Thyroid gland (tissue), 4 donors: ENCODE data around the gene GAREM1. TPM values are rescaled to one million over a fixed set of nuclear protein-coding genes. Genes with fewer than 3 reads are reported as not detected.
"Not testable (repeated sequence)": the region's sequence is repeated elsewhere in the genome, so short reads cannot be mapped to it uniquely, and the experiment has no call there.

Experiments
- DNase-seq, 2 donors: peaks; one replicate each; pipeline ENCODE4 v3.0.0-alpha.2; 2019
- H3K27ac ChIP-seq, 3 donors: fragments of 200-600 bp; sonication (generic); 1 replicate in 2 of 3; 2 replicates in 1 of 3; pipeline ENCODE4 v1.5.1; 2016 to 2019; ENCODE audit warnings: mild to moderate bottlenecking in 1 of 3, moderate library complexity in 1 of 3
- H3K27me3 ChIP-seq: fragments of 200-600 bp; sonication (generic); one replicate; pipeline ENCODE4 v1.5.1; 2019
- H3K36me3 ChIP-seq, 2 donors: fragments of 200-600 bp; sonication (generic); one replicate each; pipeline ENCODE4 v1.5.1; 2016 to 2019
- H3K4me1 ChIP-seq, 2 donors: fragments of 200-600 bp; sonication (generic); one replicate each; pipeline ENCODE4 v1.5.1; 2017 to 2019
- H3K4me3 ChIP-seq, 3 donors: fragments of 200-600 bp; sonication (generic); replicated peaks in 1 of 3; 1 replicate in 2 of 3; 2 replicates in 1 of 3; pipeline ENCODE4 v1.5.1; 2016; ENCODE audit warnings: mild to moderate bottlenecking in 1 of 3
- H3K9me3 ChIP-seq: fragments of 200-600 bp; sonication (generic); one replicate; pipeline ENCODE4 v1.5.1; 2017
- POLR2A ChIP-seq, 2 donors: fragments of 450-650 bp; IDR thresholded peaks; one replicate each; pipeline ENCODE4 v1.6.1; 2017; ENCODE audit warnings: antibody characterized with exemption in 2 of 2, mild to moderate bottlenecking in 2 of 2, moderate library complexity in 1 of 2
- WGBS, 2 donors: methylation state at CpG; one replicate each; pipeline ENCODE4 v1.1.5; 2017; 5-methylcytosine and 5-hydroxymethylcytosine counted together
- intact Hi-C: fragments of 100-400 bp; cut with DNase I; formaldehyde crosslinking; loops from one replicate; pipeline ENCODE4 v1.15.1; 2023
- total RNA-seq, 4 donors: library from RNA; depleted of rRNA; stranded (reverse); fragments of >200 nt; gene quantifications; one replicate each; pipeline ENCODE4 v1.2.3, GENCODE V29; 2016
- TF ChIP-seq, protein P1 (sequence below), 6 experiments: fragments of 200-600 bp in 3 of 6; fragments of 450-650 bp in 3 of 6; sonication (generic) in 3 of 6; IDR thresholded peaks; one replicate each; pipeline ENCODE4 v1.5.1; 2016 to 2019; ENCODE audit warnings: antibody characterized with exemption in 6 of 6, mild to moderate bottlenecking in 2 of 6, inconsistent platforms in 1 of 6, moderate library complexity in 1 of 6

GAREM1 gene
- total RNA-seq, 4 donors from 2014 or later: 4.6 to 6.8 (median 5.8) TPM

GRCh38 chr18:32296851-32297250, 173.8 kb downstream of the GAREM1 start:
- no peak for TF ChIP-seq POLR2A (IDR thresholded peaks at IDR 0.05)
- TF ChIP-seq, protein P1, sequence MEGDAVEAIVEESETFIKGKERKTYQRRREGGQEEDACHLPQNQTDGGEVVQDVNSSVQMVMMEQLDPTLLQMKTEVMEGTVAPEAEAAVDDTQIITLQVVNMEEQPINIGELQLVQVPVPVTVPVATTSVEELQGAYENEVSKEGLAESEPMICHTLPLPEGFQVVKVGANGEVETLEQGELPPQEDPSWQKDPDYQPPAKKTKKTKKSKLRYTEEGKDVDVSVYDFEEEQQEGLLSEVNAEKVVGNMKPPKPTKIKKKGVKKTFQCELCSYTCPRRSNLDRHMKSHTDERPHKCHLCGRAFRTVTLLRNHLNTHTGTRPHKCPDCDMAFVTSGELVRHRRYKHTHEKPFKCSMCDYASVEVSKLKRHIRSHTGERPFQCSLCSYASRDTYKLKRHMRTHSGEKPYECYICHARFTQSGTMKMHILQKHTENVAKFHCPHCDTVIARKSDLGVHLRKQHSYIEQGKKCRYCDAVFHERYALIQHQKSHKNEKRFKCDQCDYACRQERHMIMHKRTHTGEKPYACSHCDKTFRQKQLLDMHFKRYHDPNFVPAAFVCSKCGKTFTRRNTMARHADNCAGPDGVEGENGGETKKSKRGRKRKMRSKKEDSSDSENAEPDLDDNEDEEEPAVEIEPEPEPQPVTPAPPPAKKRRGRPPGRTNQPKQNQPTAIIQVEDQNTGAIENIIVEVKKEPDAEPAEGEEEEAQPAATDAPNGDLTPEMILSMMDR (IDR thresholded peaks at IDR 0.05): no peak
- intact Hi-C loops: no loop called here
- no peak for DNase-seq
- no peaks in the 10 kb centered on the region for H3K36me3 ChIP-seq
- H3K27ac ChIP-seq: no peak overlapping the region
- H3K27me3 ChIP-seq: no peaks in the 10 kb centered on the region
- 95 to 100% methylated on average over 2 of the region's 2 CpGs for WGBS, 2 donors
- no peak overlapping the region for H3K4me3 ChIP-seq
- H3K4me1 ChIP-seq: no peaks in the 10 kb centered on the region
- H3K9me3 ChIP-seq: no peaks in the 10 kb centered on the region

GRCh38 chr18:32295604-32296003, 175.1 kb downstream of the GAREM1 start:
- Histone ChIP-seq H3K27ac (no peak overlapping the region), H3K4me3 (no peak overlapping the region), H3K27me3 (no peaks in the 10 kb centered on the region), H3K36me3 (no peaks in the 10 kb centered on the region), H3K4me1 (no peaks in the 10 kb centered on the region), H3K9me3 (no peaks in the 10 kb centered on the region)
- 90 to 97% methylated on average over 3 of the region's 3 CpGs for WGBS, 2 donors
- intact Hi-C loops: no loop called here
- no peak for DNase-seq
- TF ChIP-seq, protein P1 (IDR thresholded peaks at IDR 0.05): no peak
- TF ChIP-seq POLR2A (IDR thresholded peaks at IDR 0.05): no peak

DNA sequence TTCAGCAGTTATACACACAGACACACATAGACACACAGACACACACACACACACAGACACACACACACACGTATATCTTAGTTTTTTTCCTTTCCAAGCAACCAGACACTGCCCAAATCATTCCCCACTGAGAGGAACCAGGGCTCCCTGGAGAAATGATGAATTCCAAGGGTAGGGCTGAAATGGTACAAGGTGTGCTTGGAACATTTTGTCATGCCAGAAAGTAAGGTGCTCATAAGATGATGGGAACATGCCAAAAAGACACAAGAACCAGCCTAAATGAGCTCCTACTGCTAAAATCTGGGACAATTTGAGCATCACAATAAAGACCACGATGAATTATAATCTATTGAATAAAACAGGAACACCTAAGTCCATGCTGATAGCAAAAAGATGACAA, 177.6 kb downstream of the GAREM1 start:
- Histone ChIP-seq H3K27ac (no peak overlapping the region), H3K4me3 (no peak overlapping the region), H3K4me1 (no peaks in the 10 kb centered on the region), H3K9me3 (no peaks in the 10 kb centered on the region), H3K36me3 (no peaks in the 10 kb centered on the region), H3K27me3 (no peaks in the 10 kb centered on the region)
- WGBS, 2 donors: 88 to 94% methylated on average over 2 of the region's 2 CpGs
- TF ChIP-seq POLR2A (IDR thresholded peaks at IDR 0.05): no peak
- TF ChIP-seq, protein P1 (IDR thresholded peaks at IDR 0.05): no peak
- no peak for DNase-seq
- intact Hi-C loops: no loop called here

GRCh38 chr18:32291623-32292022, 179.1 kb downstream of the GAREM1 start:
- DNase-seq, intact Hi-C loops, H3K9me3 ChIP-seq, H3K4me1 ChIP-seq, H3K4me3 ChIP-seq, H3K27ac ChIP-seq, H3K36me3 ChIP-seq, H3K27me3 ChIP-seq: not testable (repeated sequence)
- 91 to 92% methylated on average over 3 of the region's 3 CpGs for WGBS, 2 donors

DNA sequence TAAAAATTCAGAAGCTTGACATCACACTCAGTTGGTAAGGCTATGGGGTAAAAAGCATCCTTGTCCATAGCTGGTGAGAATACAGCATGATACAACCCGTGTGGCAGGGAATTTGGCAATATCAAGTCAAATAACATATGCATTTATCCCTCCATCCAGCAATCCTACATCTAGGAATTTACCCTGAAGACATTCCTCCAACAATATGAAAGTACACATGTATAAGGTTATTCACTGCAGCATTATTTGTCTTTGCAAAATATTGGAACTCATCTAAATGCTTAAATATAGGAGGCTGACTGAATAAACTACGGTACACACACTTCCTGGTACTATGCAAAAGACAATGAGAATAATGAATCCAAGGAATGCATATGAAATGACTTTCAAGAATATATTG, 179.9 kb downstream of the GAREM1 start:
- Histone ChIP-seq H3K27me3 (no peaks in the 10 kb centered on the region), H3K27ac (no peak overlapping the region), H3K4me1 (peaks cover 4 to 9% of the 10 kb centered on the region in 2 donors), H3K36me3 (no peaks in the 10 kb centered on the region), H3K4me3 (no peak overlapping the region), H3K9me3 (no peaks in the 10 kb centered on the region)
- WGBS, 2 donors: 86 to 87% methylated on average over 2 of the region's 2 CpGs
- DNase-seq: no peak
- intact Hi-C loops: no loop called here
- TF ChIP-seq, protein P1 (IDR thresholded peaks at IDR 0.05): no peak
- no peak for TF ChIP-seq POLR2A (IDR thresholded peaks at IDR 0.05)
